Measurements from ENCODE around the gene IL1RAPL2.

DNA sequence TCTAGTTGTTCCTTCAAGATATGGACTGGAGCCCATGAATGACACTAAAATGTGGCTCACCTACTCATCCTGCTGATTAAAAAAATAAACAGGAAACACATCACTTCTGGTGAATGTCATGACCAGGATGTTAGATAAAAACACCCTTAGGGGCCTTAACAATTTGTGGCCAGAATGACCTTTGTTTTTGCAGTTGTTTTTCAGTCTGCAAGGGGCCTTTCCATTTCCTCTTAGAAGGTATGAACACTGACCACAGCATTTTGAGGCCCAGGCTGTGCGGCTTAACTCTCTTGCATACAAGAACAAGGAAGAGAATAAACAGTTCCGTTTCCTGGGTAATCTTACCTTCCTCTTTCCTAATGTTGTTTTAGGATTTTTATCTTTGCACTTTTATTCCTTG lies 113.2 kb downstream of the IL1RAPL2 start:
- TF ChIP-seq SUZ12 (IDR thresholded peaks at IDR 0.05; ENCODE audit: extremely low read depth, insufficient read depth, insufficient read length), result no peak
- TF ChIP-seq YY1 (IDR thresholded peaks at IDR 0.05; ENCODE audit: insufficient read depth, insufficient read length), result no peak
- no peak for TF ChIP-seq ZNF274 (IDR thresholded peaks at IDR 0.05; ENCODE audit: low read depth, low read length)

Data from NT2/D1 (cell line).